ENCODE measurements around the gene FNIP1. TPM values are rescaled to one million over a fixed set of nuclear protein-coding genes. Genes with fewer than 3 reads are reported as not detected.

FNIP1 gene
- total and polyA plus RNA-seq, 10 donors = 3.6 to 53.4 (median 38.7) TPM

- Histone ChIP-seq H3K27ac (no peak overlapping the region), H3K36me3 (peaks cover under 1 to 95% (median 28%) of the 10 kb centered on the region in 6 donors), H3K27me3 (replicated peaks in 1 of 7) (no peaks in the 10 kb centered on the region), H3K9me3 (no peaks in the 10 kb centered on the region), H3K4me1 (peaks cover 0 to 3% (median 0%) of the 10 kb centered on the region in 6 donors), H3K4me3 (no peak overlapping the region)
- 92 to 99% (median 95%) methylated on average over 3 of the region's 3 CpGs for WGBS, 5 donors
- intact Hi-C loops (cut with DNase I; ENCODE audit: low total_unique reads) = no loop called here
- DNase-seq = no peak
- TF ChIP-seq POLR2A (IDR thresholded peaks at IDR 0.05) (no peak), POLR2AphosphoS5 (IDR thresholded peaks at IDR 0.05) (no peak)
- TF ChIP-seq, protein P1, sequence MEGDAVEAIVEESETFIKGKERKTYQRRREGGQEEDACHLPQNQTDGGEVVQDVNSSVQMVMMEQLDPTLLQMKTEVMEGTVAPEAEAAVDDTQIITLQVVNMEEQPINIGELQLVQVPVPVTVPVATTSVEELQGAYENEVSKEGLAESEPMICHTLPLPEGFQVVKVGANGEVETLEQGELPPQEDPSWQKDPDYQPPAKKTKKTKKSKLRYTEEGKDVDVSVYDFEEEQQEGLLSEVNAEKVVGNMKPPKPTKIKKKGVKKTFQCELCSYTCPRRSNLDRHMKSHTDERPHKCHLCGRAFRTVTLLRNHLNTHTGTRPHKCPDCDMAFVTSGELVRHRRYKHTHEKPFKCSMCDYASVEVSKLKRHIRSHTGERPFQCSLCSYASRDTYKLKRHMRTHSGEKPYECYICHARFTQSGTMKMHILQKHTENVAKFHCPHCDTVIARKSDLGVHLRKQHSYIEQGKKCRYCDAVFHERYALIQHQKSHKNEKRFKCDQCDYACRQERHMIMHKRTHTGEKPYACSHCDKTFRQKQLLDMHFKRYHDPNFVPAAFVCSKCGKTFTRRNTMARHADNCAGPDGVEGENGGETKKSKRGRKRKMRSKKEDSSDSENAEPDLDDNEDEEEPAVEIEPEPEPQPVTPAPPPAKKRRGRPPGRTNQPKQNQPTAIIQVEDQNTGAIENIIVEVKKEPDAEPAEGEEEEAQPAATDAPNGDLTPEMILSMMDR (IDR thresholded peaks at IDR 0.05 in 8 of 11, conservative IDR thresholded peaks at IDR 0.05 in 3 of 11) = no peak
Measured at GRCh38 chr5:131709043-131709442, 87.8 kb downstream of the FNIP1 start.

DNA sequence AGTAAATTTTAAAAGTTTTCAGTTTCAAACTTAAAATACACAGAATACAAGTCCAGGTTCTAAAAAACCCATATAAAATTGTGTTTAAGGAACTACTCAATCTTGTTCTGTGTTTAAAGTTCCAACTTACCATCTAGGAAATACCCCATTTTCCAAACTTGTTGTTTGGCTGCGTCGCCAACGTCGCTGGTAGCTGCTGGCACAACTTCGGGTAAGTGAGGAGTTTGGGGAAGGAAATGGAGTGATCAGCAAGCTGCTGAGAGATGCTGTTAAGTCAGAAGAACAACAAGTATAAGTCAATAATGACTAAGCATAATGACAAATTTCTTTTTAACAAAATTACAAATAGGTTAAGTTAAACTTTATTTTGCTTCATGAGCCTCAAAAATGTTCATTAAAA is 90.5 kb downstream of the FNIP1 start:
- TF ChIP-seq POLR2AphosphoS5 (IDR thresholded peaks at IDR 0.05) (peak in 1 of 3 donors; percentile 44), POLR2A (IDR thresholded peaks at IDR 0.05) (no peak)
- TF ChIP-seq, protein P1 (IDR thresholded peaks at IDR 0.05 in 8 of 11, conservative IDR thresholded peaks at IDR 0.05 in 3 of 11) = no peak
- Histone ChIP-seq H3K4me1 (peaks cover 0 to 3% (median 0%) of the 10 kb centered on the region in 6 donors), H3K36me3 (peaks cover 5 to 98% (median 48%) of the 10 kb centered on the region in 6 donors), H3K9me3 (no peaks in the 10 kb centered on the region), H3K27me3 (replicated peaks in 1 of 7) (no peaks in the 10 kb centered on the region), H3K4me3 (no peak overlapping the region), H3K27ac (peak overlapping the region in 6 of 8 donors; percentile 43 to 85 (median 63))
- intact Hi-C loops (cut with DNase I; ENCODE audit: low total_unique reads) = no loop called here
- WGBS, 5 donors = 41 to 68% (median 62%) methylated on average over 5 of the region's 5 CpGs
- DNase-seq = peak; percentile 75

DNA sequence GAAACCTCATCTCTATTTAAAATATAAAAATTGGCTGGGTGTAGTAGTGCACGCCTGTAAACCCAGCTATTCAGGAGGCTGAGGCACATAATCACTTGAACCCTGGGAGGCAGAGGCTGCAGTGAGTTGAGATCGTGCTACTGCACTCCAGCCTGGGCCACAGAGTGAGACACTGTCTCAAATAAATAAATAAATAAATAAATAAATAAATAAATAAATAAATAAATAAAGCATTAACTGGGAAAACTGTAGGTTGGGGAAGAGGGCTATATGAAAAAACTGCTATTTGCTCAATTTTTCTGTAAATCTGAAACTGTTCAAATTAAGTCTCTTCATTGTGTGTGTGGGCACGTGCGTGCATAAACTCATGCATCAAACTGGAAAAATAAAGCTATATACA is 101.9 kb downstream of the FNIP1 start:
- peaks cover 0 to 12% (median 6%) of the 10 kb centered on the region in 8 donors for H3K9me3 ChIP-seq
- 94 to 99% (median 98%) methylated on average over 4 of the region's 4 CpGs for WGBS, 5 donors
- TF ChIP-seq, protein P1 (IDR thresholded peaks at IDR 0.05 in 8 of 11, conservative IDR thresholded peaks at IDR 0.05 in 3 of 11) = no peak
- TF ChIP-seq POLR2AphosphoS5 (IDR thresholded peaks at IDR 0.05) = no peak
- no peak for TF ChIP-seq POLR2A (IDR thresholded peaks at IDR 0.05)
- peaks cover 0 to 89% (median 21%) of the 10 kb centered on the region in 6 donors for H3K36me3 ChIP-seq
- H3K4me3 ChIP-seq = no peak overlapping the region
- intact Hi-C loops (cut with DNase I; ENCODE audit: low total_unique reads) = no loop called here
- no peaks in the 10 kb centered on the region for H3K27me3 ChIP-seq (replicated peaks in 1 of 7)
- no peak overlapping the region for H3K27ac ChIP-seq
- no peak for DNase-seq
- H3K4me1 ChIP-seq = no peaks in the 10 kb centered on the region

DNA sequence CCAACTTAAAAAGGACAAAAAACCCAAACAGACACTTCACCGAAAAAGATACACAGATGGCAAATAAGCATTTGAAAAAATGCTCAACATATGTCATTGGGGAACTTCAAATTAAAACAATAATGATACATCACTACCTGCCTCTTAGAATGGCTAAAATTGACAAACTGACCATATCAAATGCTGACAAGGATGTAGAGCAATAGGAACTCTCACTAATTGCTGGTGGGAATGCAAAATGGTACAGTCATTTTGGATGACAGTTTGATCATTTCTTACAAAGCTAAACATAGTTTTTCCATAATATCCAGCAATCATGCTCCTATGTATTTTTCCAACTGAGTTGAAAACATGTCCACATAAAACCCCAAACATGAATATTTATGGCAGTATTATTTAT is 102.9 kb downstream of the FNIP1 start:
- H3K27ac ChIP-seq = no peak overlapping the region
- no peak for DNase-seq
- H3K36me3 ChIP-seq = peaks cover 0 to 89% (median 26%) of the 10 kb centered on the region in 6 donors
- no peak overlapping the region for H3K4me3 ChIP-seq
- peaks cover 0 to 15% (median 6%) of the 10 kb centered on the region in 8 donors for H3K9me3 ChIP-seq
- WGBS, 5 donors = 93 to 100% (median 98%) methylated on average over 1 of the region's 1 CpG
- H3K27me3 ChIP-seq (replicated peaks in 1 of 7) = no peaks in the 10 kb centered on the region
- H3K4me1 ChIP-seq = no peaks in the 10 kb centered on the region
- intact Hi-C loops (cut with DNase I; ENCODE audit: low total_unique reads) = no loop called here
- TF ChIP-seq, protein P1 (IDR thresholded peaks at IDR 0.05 in 8 of 11, conservative IDR thresholded peaks at IDR 0.05 in 3 of 11) = no peak
- TF ChIP-seq POLR2A (IDR thresholded peaks at IDR 0.05) (no peak), POLR2AphosphoS5 (IDR thresholded peaks at IDR 0.05) (no peak)

Data from spleen (tissue), 11 donors.